Common myeloid progenitor, CD34-positive (primary cell): ENCODE measurements around the gene FXYD6.

Source experiments
- CTCF ChIA-PET: fragments of 350-600 bp; sonication (Branson Sonifier 250); formaldehyde crosslinking; loops from one replicate; lab custom pipeline; 2021; ENCODE audit warnings: antibody characterized with exemption; lab: Charles Lee
- POLR2A ChIA-PET: fragments of 350-600 bp; sonication (Branson Sonifier 250); formaldehyde crosslinking; loops from one replicate; lab custom pipeline; 2021; ENCODE audit warnings: antibody characterized with exemption; lab: Charles Lee
- DNase-seq, 3 donors: peaks; one replicate each; pipeline versions ENCODE4 v3.0.0 to v3.0.0-alpha.2; 2013
- H3K27ac ChIP-seq, 2 experiments: 1 replicate in 1 of 2; 2 replicates in 1 of 2; pipeline ENCODE4 v1.7.0; 2013; ENCODE audit warnings: inconsistent platforms in 2 of 2, low read length in 2 of 2, mild to moderate bottlenecking in 2 of 2, low read depth in 1 of 2, moderate library complexity in 1 of 2; ENCODE audit not compliant: severe bottlenecking in 2 of 2, insufficient read depth in 1 of 2, poor library complexity in 1 of 2
- H3K27me3 ChIP-seq, 5 experiments: replicated peaks in 2 of 5; 1 replicate in 3 of 5; 2 replicates in 2 of 5; pipeline versions ENCODE4 v1.6.1 to v1.7.0; 2013; ENCODE audit warnings: low read length in 4 of 5, mild to moderate bottlenecking in 2 of 5, moderate library complexity in 2 of 5, inconsistent platforms in 1 of 5; ENCODE audit not compliant: insufficient read depth in 5 of 5, control insufficient read depth in 4 of 5
- H3K36me3 ChIP-seq, 4 experiments: 1 replicate in 2 of 4; 2 replicates in 2 of 4; pipeline versions ENCODE4 v1.6.1 to v1.7.0; 2013; ENCODE audit warnings: low read length in 3 of 4, control low read depth in 1 of 4, mild to moderate bottlenecking in 1 of 4; ENCODE audit not compliant: control insufficient read depth in 4 of 4, insufficient read depth in 4 of 4
- H3K4me1 ChIP-seq, 4 experiments: 1 replicate in 3 of 4; 2 replicates in 1 of 4; pipeline versions ENCODE4 v1.6.1 to v1.7.1; 2013; ENCODE audit warnings: low read length in 3 of 4, mild to moderate bottlenecking in 3 of 4, control low read depth in 1 of 4, inconsistent platforms in 1 of 4, moderate library complexity in 1 of 4; ENCODE audit not compliant: control insufficient read depth in 4 of 4, insufficient read depth in 4 of 4; ENCODE audit errors: control extremely low read depth in 1 of 4
- H3K4me3 ChIP-seq, 7 experiments: 1 replicate in 4 of 7; 2 replicates in 3 of 7; pipeline versions ENCODE4 v1.5.1 to v1.7.0; 2013; ENCODE audit warnings: mild to moderate bottlenecking in 7 of 7, low read length in 6 of 7, moderate library complexity in 6 of 7, inconsistent platforms in 2 of 7, low read depth in 2 of 7, control low read depth in 1 of 7; ENCODE audit not compliant: insufficient read depth in 4 of 7, control insufficient read depth in 1 of 7; ENCODE audit errors: extremely low read depth in 1 of 7
- H3K9me3 ChIP-seq, 5 experiments: 1 replicate in 4 of 5; 2 replicates in 1 of 5; pipeline versions ENCODE4 v1.6.1 to v1.7.1; 2013; ENCODE audit warnings: low read length in 4 of 5, mild to moderate bottlenecking in 2 of 5, inconsistent platforms in 1 of 5, low read depth in 1 of 5, moderate library complexity in 1 of 5; ENCODE audit not compliant: control insufficient read depth in 4 of 5, insufficient read depth in 2 of 5; ENCODE audit errors: control extremely low read depth in 1 of 5
- WGBS: methylation state at CpG from one replicate; pipeline ENCODE4 v1.1.5; 2013; ENCODE audit not compliant: insufficient coverage; 5-methylcytosine and 5-hydroxymethylcytosine counted together

Gene FXYD6

GRCh38 chr11:117789241-117789640, 87.2 kb downstream of the FXYD6 start:
- no peak for DNase-seq
- Histone ChIP-seq H3K27me3 (peaks cover 0 to 38% (median 14%) of the 10 kb centered on the region in 5 experiments), H3K4me1 (no peaks in the 10 kb centered on the region), H3K9me3 (no peaks in the 10 kb centered on the region), H3K4me3 (no peak overlapping the region), H3K36me3 (no peaks in the 10 kb centered on the region), H3K27ac (no peak overlapping the region)
- ChIA-PET POLR2A (no interaction called here), CTCF (interaction anchor here (1.1 to 1.4 kb wide), 2 partner anchors 11 kb away, joined by 3 to 4 read pairs; no protein-coding TSS in a partner anchor)
- 89% methylated on average over 3 of the region's 4 CpGs for WGBS
